ENCODE results near the gene IGF1R.

GRCh38 chr15:98981851-98982722 lies 333.7 kb downstream of the IGF1R start:
- no peak for TF ChIP-seq MAX (CRISPR knock-in tag; IDR thresholded peaks at IDR 0.05)
- no peak for TF ChIP-seq NFYB (CRISPR knock-in tag; conservative IDR thresholded peaks at IDR 0.05; ENCODE audit: low read depth)
- TF ChIP-seq TEAD4 (CRISPR knock-in tag; IDR thresholded peaks at IDR 0.05) = no peak
- no peak for TF ChIP-seq IRF1 (CRISPR knock-in tag; IDR thresholded peaks at IDR 0.05)
- TF ChIP-seq CTCF (IDR thresholded peaks at IDR 0.05) = no peak
- TF ChIP-seq PRDM15 (CRISPR knock-in tag; IDR thresholded peaks at IDR 0.05) = no peak
- no peak for TF ChIP-seq FOXP4 (CRISPR knock-in tag; IDR thresholded peaks at IDR 0.05)
- TF ChIP-seq ATF3 (CRISPR knock-in tag; conservative IDR thresholded peaks at IDR 0.05) = no peak
- no peak for TF ChIP-seq ZNF121 (CRISPR knock-in tag; IDR thresholded peaks at IDR 0.05)
- TF ChIP-seq USF1 (CRISPR knock-in tag; IDR thresholded peaks at IDR 0.05) = no peak
- TF ChIP-seq NR1H2 (CRISPR knock-in tag; IDR thresholded peaks at IDR 0.05) = no peak
- TF ChIP-seq ATF2 (CRISPR knock-in tag; IDR thresholded peaks at IDR 0.05; ENCODE audit: borderline replicate concordance, low read depth) = no peak
- TF ChIP-seq ZNF423 (CRISPR knock-in tag; IDR thresholded peaks at IDR 0.05) = no peak
- no peak for TF ChIP-seq FOXP1 (CRISPR knock-in tag; IDR thresholded peaks at IDR 0.05; ENCODE audit: borderline replicate concordance)

Data from WTC11 (cell line).